GM10248 (cell line): Measurements from ENCODE around the gene PLCB1.

Experiments
- CTCF ChIA-PET: fragments of 300-600 bp; sonication (Branson Sonifier 250); formaldehyde crosslinking; extraction: SDS; loops from one replicate; lab custom pipeline; 2021; ENCODE audit warnings: antibody characterized with exemption; lab: Yijun Ruan, JAX
- POLR2A ChIA-PET: fragments of 350-650 bp; sonication (Branson Sonifier 250); formaldehyde crosslinking; extraction: SDS; loops from one replicate; lab custom pipeline; 2020; ENCODE audit warnings: antibody characterized with exemption; lab: Yijun Ruan, JAX
- DNase-seq: peaks from one replicate; pipeline ENCODE4 v3.0.0; 2012; ENCODE audit errors: extremely low spot score
- CTCF ChIP-seq: IDR thresholded peaks from 2 replicates; pipeline ENCODE4 v1.5.1; 2012; ENCODE audit warnings: mild to moderate bottlenecking, low read depth; ENCODE audit errors: extremely low read depth, missing control alignments, control extremely low read depth

Gene PLCB1

GRCh38 chr20:8304124-8304816 lies 172.2 kb downstream of the PLCB1 start:
- TF ChIP-seq CTCF, result no peak
- no peak for DNase-seq
- ChIA-PET POLR2A (no interaction called here), CTCF (interaction anchor here (0.8 to 5.6 kb wide), 7 partner anchors 10 to 417 kb away, joined by 3 to 24 read pairs (median 4); no protein-coding TSS in a partner anchor)

GRCh38 chr20:8305449-8305978 lies 173.4 kb downstream of the PLCB1 start:
- peak; percentile 69 for TF ChIP-seq CTCF
- DNase-seq, result peak; percentile 43
- ChIA-PET POLR2A (no interaction called here), CTCF (interaction anchor here (1.0 to 2.2 kb wide), 5 partner anchors 10 to 417 kb away, joined by 4 to 13 read pairs (median 4); no protein-coding TSS in a partner anchor)

- no peak for TF ChIP-seq CTCF
- CTCF ChIA-PET, result interaction anchor here (0.8 to 2.2 kb wide), 10 partner anchors 8 to 416 kb away, joined by 3 to 13 read pairs (median 4); no protein-coding TSS in a partner anchor
- POLR2A ChIA-PET, result no interaction called here
- no peak for DNase-seq
Observed at GRCh38 chr20:8306937-8307336, 174.9 kb downstream of the PLCB1 start.

- TF ChIP-seq CTCF, result no peak
- POLR2A ChIA-PET, result interaction anchor here (0.7 kb wide), 1 partner anchor 373 kb away, joined by 4 read pairs; no protein-coding TSS in a partner anchor
- CTCF ChIA-PET, result interaction anchor here (1.0 kb wide), 1 partner anchor 10 kb away, joined by 3 read pairs; no protein-coding TSS in a partner anchor
- no peak for DNase-seq
Observed at GRCh38 chr20:8309634-8310033, 177.6 kb downstream of the PLCB1 start.

GRCh38 chr20:8310618-8311017 lies 178.6 kb downstream of the PLCB1 start:
- no peak for DNase-seq

GRCh38 chr20:8313073-8313472 lies 181.0 kb downstream of the PLCB1 start:
- TF ChIP-seq CTCF, result no peak
- POLR2A ChIA-PET, result no interaction called here
- DNase-seq, result no peak
- CTCF ChIA-PET, result interaction anchor here (1.1 to 3.1 kb wide), 3 partner anchors 11 to 409 kb away, joined by 3 to 24 read pairs (median 3); no protein-coding TSS in a partner anchor

More at GRCh38 chr20:8310618-8311017, 178.6 kb downstream of the PLCB1 start:
- ChIA-PET POLR2A (interaction anchor here (0.6 kb wide), 1 partner anchor 865 kb away, joined by 8 read pairs; no protein-coding TSS in a partner anchor), CTCF (no interaction called here)
- no peak for TF ChIP-seq CTCF
